Ovary (tissue), 9 donors: ENCODE measurements around the gene PRR14. TPM values are rescaled to one million over a fixed set of nuclear protein-coding genes. Genes with fewer than 3 reads are reported as not detected.

ENCODE experiments used
- DNase-seq, 5 donors: peaks; one replicate each; pipeline ENCODE4 v3.0.0-alpha.2; 2019 to 2020
- H3K27ac ChIP-seq, 2 donors: fragments of 200-600 bp; one replicate each; pipeline versions ENCODE4 v1.5.1 to v1.8.0; 2019 to 2022
- H3K27me3 ChIP-seq: fragments of 200-600 bp; one replicate; pipeline ENCODE4 v1.8.0; 2022
- H3K36me3 ChIP-seq: fragments of 200-600 bp; sonication (generic); one replicate; pipeline ENCODE4 v1.5.1; 2019
- H3K4me1 ChIP-seq: one replicate; pipeline ENCODE4 v1.8.1; 2013; ENCODE audit warnings: mild to moderate bottlenecking, moderate library complexity; ENCODE audit not compliant: insufficient read depth
- H3K4me3 ChIP-seq: fragments of 200-600 bp; sonication (generic); one replicate; pipeline ENCODE4 v1.5.1; 2017
- H3K9me3 ChIP-seq, 2 donors: fragments of 200-600 bp in 1 of 2; sonication (generic) in 1 of 2; one replicate each; pipeline versions ENCODE4 v1.5.1 to v1.8.1; 2013 to 2019; ENCODE audit warnings: mild to moderate bottlenecking in 1 of 2, moderate library complexity in 1 of 2
- EP300 ChIP-seq: sonication (generic); formaldehyde crosslinking; IDR thresholded peaks from one replicate; pipeline ENCODE4 v1.6.1; 2017; ENCODE audit warnings: antibody characterized with exemption
- POLR2A ChIP-seq: fragments of 450-650 bp; IDR thresholded peaks from one replicate; pipeline ENCODE4 v1.6.1; 2017; ENCODE audit warnings: antibody characterized with exemption, mild to moderate bottlenecking, moderate library complexity
- WGBS, 3 donors: extraction: QIAGEN DNeasy Blood & Tissue Kit in 1 of 3; methylation state at CpG; one replicate each; pipeline versions ENCODE4 v1.1.5 to v1.1.7; 2013 to 2017; 5-methylcytosine and 5-hydroxymethylcytosine counted together
- intact Hi-C, 4 donors: fragments of 100-400 bp; cut with DNase I; formaldehyde crosslinking; loops; one replicate each; pipeline versions ENCODE4 v1.11.0 to v1.15.1; 2022 to 2023
- polyA plus RNA-seq, 2 donors: library from polyadenylated mRNA; stranded (reverse); fragments of 200-250 nt in 1 of 2; fragments of 350-450 nt in 1 of 2; fragmentation: Illumina TruSeq in 1 of 2; extraction: RNeasy Lipid Tissue Mini Kit (QIAGEN cat#74804) in 1 of 2; gene quantifications; one replicate each; pipeline ENCODE4 v1.2.3, GENCODE V29; 2013 to 2014
- total RNA-seq, 7 donors: library from RNA; depleted of rRNA in 2 of 7; stranded (reverse); fragments of >200 nt in 2 of 7; fragmentation: NEBNext Ultra II Directional in 3 of 7; extraction: Animal tissue kit (Norgen Biotek cat#: 25700) in 3 of 7; gene quantifications; one replicate each; pipeline versions ENCODE4 v1.1.0 to v1.2.4, GENCODE V29; 2016 to 2023
- TF ChIP-seq, protein P1 (sequence below), 3 donors: fragments of 450-650 bp in 2 of 3; fragments of 200-600 bp in 1 of 3; IDR thresholded peaks; one replicate each; pipeline versions ENCODE4 v1.5.1 to v1.8.0; 2016 to 2022; ENCODE audit warnings: antibody characterized with exemption in 3 of 3, mild to moderate bottlenecking in 1 of 3
- donor health status: DM: no; HTN: no; CAD: no; lungs with moderate emphysema.
- donor health status: DM: no; HTN: no; CAD: no.
- donor health status: Bipolar disorder and iron deficiency.
- donor health status: DM: yes; HTN: yes; CAD: no.
- donor health status: DM: no; HTN: no; CAD: no.
- donor health status: DM: yes; HTN: yes; CAD: no.

PRR14 gene
- total and polyA plus RNA-seq, 9 donors = 20.6 to 76.2 (median 50.3) TPM

DNA sequence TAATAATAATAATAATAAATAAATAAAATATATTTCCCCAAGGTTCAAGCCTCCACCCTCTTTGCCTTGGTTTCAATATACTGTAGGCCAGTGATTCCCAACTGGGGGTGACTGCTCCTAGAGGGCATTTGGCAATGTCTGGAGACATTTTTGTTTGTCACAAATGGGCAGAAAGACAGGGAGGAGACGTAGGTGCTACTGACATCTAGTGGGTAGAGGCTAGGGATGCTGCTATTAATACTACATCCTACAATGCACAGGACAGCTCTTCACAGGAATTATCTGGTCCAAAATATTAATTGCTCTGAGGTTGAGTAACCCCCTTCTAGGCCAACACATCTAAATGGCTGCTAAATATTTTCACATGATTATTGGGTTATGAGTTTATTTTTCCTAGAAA lies 12.8 kb upstream of the PRR14 start:
- Histone ChIP-seq H3K9me3 (no peaks in the 10 kb centered on the region), H3K27ac (no peak overlapping the region), H3K36me3 (no peaks in the 10 kb centered on the region), H3K27me3 (no peaks in the 10 kb centered on the region), H3K4me3 (no peak overlapping the region), H3K4me1 (no peaks in the 10 kb centered on the region)
- no peak for DNase-seq
- intact Hi-C loops = no loop called here
- 3 to 6% (median 5%) methylated on average over 1 of the region's 1 CpG for WGBS, 3 donors
- no peak for TF ChIP-seq POLR2A

DNA sequence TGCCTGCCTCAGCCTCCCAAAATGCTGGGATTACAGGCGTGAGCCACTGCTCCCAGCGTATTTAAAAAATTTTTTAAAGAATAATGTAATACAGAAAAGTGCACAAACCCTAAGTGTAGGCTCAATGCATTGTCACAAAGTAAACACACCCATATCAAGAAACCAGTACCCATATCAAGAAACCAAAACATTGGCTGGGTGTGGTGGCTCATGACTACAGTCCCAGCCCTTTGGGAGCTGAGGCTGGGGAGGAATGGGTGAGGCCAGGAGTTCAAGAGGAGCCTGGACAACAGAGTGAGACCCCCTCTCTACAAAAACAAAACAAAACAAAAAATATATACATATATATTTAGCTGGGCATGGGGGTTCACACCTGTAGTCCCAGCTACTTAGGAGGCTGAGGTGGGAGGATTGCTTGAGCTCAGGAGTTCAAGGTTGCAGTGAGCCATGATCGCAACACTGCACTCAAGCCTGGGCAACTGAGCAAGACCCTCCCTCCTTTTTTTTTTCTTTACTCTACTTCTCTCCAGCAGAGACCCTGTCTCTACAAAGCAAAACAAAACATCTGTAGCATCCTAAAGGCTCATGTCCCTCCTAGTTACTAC lies 9.3 kb upstream of the PRR14 start:
- H3K9me3 ChIP-seq = no peaks in the 10 kb centered on the region

DNA sequence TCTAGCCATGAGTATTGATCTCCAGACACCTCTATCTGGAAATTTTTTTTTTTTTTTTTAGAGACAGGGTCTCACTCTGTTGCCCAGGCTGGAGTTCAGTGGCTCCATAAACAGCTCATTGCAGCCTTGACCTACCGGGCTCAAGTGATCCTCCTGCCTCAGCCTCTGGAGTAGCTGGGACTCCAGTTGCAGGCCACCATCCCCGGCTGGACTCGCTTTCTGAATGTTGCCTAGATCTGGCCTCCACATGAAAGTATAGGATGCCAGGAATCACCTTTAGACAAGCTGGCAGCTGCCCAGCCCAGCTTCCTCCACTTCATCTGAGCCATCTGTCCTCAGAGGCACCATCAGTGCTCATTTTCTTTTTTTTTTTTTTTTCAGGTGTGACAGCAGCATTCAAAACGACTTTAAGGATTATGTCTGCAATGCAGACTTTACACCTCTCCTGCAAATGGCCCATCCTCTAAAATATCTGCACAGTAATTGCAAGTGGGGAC lies 6.4 kb upstream of the PRR14 start:
- no peaks in the 10 kb centered on the region for H3K27me3 ChIP-seq
- no peaks in the 10 kb centered on the region for H3K36me3 ChIP-seq
- no peak for DNase-seq
- no peaks in the 10 kb centered on the region for H3K9me3 ChIP-seq
- no peak overlapping the region for H3K4me3 ChIP-seq
- WGBS, 3 donors = 63 to 71% (median 65%) methylated on average over 4 of the region's 4 CpGs
- H3K4me1 ChIP-seq = no peaks in the 10 kb centered on the region
- TF ChIP-seq, protein P1, sequence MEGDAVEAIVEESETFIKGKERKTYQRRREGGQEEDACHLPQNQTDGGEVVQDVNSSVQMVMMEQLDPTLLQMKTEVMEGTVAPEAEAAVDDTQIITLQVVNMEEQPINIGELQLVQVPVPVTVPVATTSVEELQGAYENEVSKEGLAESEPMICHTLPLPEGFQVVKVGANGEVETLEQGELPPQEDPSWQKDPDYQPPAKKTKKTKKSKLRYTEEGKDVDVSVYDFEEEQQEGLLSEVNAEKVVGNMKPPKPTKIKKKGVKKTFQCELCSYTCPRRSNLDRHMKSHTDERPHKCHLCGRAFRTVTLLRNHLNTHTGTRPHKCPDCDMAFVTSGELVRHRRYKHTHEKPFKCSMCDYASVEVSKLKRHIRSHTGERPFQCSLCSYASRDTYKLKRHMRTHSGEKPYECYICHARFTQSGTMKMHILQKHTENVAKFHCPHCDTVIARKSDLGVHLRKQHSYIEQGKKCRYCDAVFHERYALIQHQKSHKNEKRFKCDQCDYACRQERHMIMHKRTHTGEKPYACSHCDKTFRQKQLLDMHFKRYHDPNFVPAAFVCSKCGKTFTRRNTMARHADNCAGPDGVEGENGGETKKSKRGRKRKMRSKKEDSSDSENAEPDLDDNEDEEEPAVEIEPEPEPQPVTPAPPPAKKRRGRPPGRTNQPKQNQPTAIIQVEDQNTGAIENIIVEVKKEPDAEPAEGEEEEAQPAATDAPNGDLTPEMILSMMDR (IDR thresholded peaks at IDR 0.05) = no peak
- TF ChIP-seq POLR2A (no peak), EP300 (no peak)
- intact Hi-C loops = loop anchor here in 1 of 4 donors (10.0 kb wide), 1 partner anchor 60 kb away; the partner anchor contains the start of gene ZNF785
- H3K27ac ChIP-seq = no peak overlapping the region

More for the DNA sequence above, 9.3 kb upstream of the PRR14 start:
- Histone ChIP-seq H3K27ac (no peak overlapping the region), H3K4me1 (no peaks in the 10 kb centered on the region), H3K27me3 (no peaks in the 10 kb centered on the region), H3K4me3 (no peak overlapping the region), H3K36me3 (no peaks in the 10 kb centered on the region)
- 52 to 60% (median 52%) methylated on average over 3 of the region's 3 CpGs for WGBS, 3 donors
- intact Hi-C loops = loop anchor here in 1 of 4 donors (10.0 kb wide), 1 partner anchor 57 kb away; the partner anchor contains the start of gene ZNF785
- no peak for DNase-seq
- TF ChIP-seq EP300 (no peak), POLR2A (no peak)
- TF ChIP-seq, protein P1 (IDR thresholded peaks at IDR 0.05) = no peak

DNA sequence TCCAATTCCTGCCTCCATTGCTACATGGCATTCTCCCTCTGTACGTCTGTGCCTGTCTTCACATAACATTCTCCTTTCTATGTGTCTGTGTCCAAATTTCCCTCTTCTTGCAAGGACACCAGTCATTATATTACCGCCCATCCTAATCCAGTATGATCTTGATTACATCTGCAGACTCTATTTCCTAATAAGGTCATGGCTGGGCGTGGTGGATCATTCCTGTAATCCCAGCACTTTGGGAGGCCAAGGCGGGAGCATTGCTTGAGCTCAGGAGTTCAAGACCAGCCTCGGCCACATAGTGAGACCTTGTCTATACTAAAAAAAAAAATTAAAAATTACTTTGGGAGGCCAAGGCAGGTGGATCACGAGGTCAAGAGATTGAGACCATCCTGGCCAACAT lies 5.0 kb upstream of the PRR14 start:
- H3K27me3 ChIP-seq = no peaks in the 10 kb centered on the region
- H3K4me1 ChIP-seq = peaks cover 2% of the 10 kb centered on the region
- H3K4me3 ChIP-seq = no peak overlapping the region
- no peaks in the 10 kb centered on the region for H3K9me3 ChIP-seq
- H3K36me3 ChIP-seq = no peaks in the 10 kb centered on the region
- WGBS, 3 donors = 58 to 65% (median 63%) methylated on average over 6 of the region's 6 CpGs
- TF ChIP-seq, protein P1 (IDR thresholded peaks at IDR 0.05) = no peak
- TF ChIP-seq POLR2A (no peak), EP300 (no peak)
- no peak overlapping the region for H3K27ac ChIP-seq
- DNase-seq = no peak
- intact Hi-C loops = loop anchor here in 1 of 4 donors (10.0 kb wide), 1 partner anchor 61 kb away; the partner anchor contains the start of gene ZNF785

- H3K9me3 ChIP-seq = no peaks in the 10 kb centered on the region
- DNase-seq = no peak
- TF ChIP-seq POLR2A (no peak), EP300 (no peak)
- TF ChIP-seq, protein P1 (IDR thresholded peaks at IDR 0.05) = no peak
- no peak overlapping the region for H3K4me3 ChIP-seq
- no peaks in the 10 kb centered on the region for H3K27me3 ChIP-seq
- H3K36me3 ChIP-seq = no peaks in the 10 kb centered on the region
- H3K27ac ChIP-seq = no peak overlapping the region
- intact Hi-C loops = loop anchor here in 1 of 4 donors (10.0 kb wide), 1 partner anchor 62 kb away; the partner anchor contains the start of gene ZNF785
- 53 to 81% (median 78%) methylated on average over 1 of the region's 1 CpG for WGBS, 3 donors
- peaks cover 6% of the 10 kb centered on the region for H3K4me1 ChIP-seq
These were observed 3.5 kb upstream of the PRR14 start for GRCh38 chr16:30647274-30647571.
